M059J (cell line): ENCODE results near the gene GDPD5. TPM values are rescaled to one million over a fixed set of nuclear protein-coding genes. Genes with fewer than 3 reads are reported as not detected.

ENCODE experiments used
- DNase-seq: peaks from one replicate; pipeline ENCODE4 v3.0.0-alpha.2; 2012; ENCODE audit warnings: low read depth
- total RNA-seq: library from RNA; depleted of rRNA; stranded (reverse); fragments of >200 nt; shearing (Covaris generic); gene quantifications from 2 replicates; pipeline ENCODE4 v1.2.3, GENCODE V29; 2014

Gene GDPD5
- total RNA-seq, 1 experiment from 2014 or later, result 13.8 TPM

DNA sequence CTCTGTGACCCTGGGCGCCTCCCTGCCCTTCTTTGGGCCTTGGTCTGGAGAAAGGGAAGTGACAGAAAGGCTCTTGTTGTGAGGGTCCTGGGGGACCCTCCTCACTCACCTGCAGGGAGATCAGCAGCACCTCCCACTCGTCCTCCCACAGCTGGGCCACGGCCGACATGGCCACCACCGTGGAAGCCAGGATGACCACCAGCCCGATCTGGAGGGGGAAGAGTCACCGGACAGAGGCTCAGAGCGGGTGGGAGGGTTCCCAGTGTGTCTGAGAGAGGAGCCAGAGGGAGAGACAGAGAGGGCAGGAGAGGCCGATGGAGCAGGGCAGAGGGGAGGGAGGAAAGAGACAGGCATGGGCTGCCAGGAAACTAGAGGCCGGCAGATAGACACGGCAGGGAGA is 76.0 kb downstream of the GDPD5 start:
- DNase-seq, result no peak

- DNase-seq, result no peak
These were observed 76.5 kb downstream of the GDPD5 start for GRCh38 chr11:75449271-75449670.

DNA sequence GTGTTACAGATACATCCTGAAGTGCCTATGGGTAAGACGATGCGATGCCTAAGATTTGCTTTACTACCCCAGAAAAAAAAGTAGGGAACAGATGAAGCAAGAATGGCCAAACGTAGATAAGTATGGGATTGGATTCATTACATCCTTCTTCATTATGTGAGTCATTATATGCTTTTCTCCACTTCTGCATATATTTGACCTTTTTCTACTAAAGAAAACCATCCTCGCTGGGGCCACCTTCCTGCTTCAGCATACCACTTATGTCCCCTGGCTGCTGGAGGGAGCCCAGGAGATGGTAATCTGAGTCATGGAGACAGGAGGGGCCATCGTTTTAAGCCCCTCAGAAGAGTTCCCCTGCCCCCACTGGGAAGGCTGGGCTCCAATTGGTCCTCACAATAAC is 78.3 kb downstream of the GDPD5 start:
- DNase-seq, result no peak

GRCh38 chr11:75445315-75445953 is 80.3 kb downstream of the GDPD5 start:
- peak; percentile 57 for DNase-seq

DNA sequence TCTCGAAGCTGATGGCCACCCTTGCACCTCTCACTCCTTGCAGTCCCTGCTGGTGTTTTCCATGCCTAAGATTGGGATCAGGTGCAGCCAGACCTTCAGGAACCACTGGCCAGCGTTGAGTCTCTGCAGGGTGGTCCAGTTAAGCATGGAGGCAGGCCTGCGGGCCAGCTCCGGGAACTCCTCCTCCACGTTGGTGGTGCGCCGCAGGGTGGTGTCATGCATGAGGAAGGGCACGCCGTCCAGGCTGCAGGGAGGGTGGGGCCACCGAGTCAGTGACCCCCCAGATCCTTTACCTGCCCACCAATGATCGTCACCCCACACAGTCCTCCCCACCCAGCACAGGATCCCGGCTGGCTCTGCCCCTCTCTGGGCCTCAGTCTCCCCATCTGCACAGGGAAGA is 82.7 kb downstream of the GDPD5 start:
- no peak for DNase-seq

DNA sequence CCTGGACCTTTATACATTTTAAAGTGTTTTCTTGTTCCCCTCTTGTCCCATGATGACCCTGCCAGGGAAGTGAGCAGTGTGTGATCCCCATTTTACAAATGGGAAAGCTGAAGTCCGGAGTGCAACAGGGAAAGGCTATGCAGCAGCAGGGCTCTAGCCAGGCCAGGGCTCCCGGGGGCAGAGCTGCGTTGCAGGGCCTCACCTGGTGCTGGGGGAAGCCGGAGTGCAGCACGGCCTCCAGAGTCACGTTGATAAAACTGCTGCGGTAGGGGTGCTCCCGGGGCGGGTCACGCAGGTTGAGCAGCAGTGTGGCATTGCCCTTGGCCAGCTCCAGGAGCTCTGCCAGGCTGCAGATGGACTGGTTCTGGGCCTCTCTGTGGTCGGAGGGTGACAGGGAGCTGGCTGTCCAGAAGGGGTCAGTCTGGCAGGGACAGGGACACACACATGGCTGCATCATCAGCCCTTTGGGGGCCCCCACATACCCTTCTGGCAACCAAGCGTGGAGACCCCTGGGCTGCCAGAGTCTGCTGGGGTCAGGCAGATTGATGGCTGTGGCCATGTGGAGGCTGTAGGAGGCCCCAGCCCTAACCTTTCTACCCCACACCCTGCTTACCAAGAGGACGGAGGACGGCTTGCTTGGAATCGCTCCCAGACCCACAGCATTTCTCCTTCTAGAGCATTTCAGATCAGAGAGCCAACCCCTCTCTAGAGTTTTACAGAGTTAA is 83.4 kb downstream of the GDPD5 start:
- DNase-seq, result no peak

DNA sequence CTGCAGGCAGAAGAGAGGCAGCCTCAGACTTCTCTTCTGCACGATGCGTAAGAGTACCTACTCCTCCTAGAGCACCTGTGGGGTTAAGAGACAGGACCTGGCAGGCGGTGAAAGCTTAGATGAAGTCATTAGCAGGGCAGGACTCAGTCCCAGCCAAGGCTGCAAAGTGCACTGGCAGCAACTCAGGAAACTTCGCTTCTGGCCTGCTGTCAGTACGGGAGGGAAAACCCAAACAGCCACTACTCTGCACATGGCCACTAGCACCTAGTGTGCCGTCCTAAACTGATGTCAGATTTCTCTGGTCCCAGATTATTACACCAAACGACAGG is 84.0 kb downstream of the GDPD5 start:
- DNase-seq, result no peak

GRCh38 chr11:75440960-75441803 is 84.6 kb downstream of the GDPD5 start:
- no peak for DNase-seq

DNA sequence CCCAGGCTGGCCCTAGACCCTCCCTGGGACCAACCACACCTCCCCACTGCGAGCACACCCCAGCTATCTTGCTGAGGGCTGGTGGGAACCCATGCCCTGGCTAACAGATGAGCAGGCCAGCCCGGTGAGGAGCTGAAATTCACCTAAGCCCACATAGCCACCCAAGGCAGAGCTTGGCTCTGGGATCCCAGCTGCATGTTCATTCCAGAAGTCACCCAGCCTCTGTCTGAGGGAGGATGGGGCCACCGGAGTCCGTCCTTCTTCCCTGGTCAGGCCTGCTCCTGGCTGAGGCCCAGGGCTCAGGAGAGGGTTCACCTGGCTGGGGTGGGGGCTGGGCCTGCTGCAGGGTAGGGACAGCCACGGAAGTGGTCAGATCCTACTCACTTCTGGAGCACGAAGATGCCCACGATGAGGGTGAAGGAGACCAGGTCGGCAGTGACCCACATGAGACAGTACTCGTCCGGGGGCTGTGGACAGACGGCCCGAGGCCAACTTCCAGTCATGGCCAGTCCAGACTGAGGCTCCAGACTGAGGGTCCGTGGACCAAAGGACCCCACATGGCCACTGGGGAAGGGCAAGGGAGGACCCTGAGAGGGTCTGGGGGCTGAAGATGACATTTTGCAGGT is 86.1 kb downstream of the GDPD5 start:
- no peak for DNase-seq

GRCh38 chr11:75439026-75439425 is 86.7 kb downstream of the GDPD5 start:
- no peak for DNase-seq

DNA sequence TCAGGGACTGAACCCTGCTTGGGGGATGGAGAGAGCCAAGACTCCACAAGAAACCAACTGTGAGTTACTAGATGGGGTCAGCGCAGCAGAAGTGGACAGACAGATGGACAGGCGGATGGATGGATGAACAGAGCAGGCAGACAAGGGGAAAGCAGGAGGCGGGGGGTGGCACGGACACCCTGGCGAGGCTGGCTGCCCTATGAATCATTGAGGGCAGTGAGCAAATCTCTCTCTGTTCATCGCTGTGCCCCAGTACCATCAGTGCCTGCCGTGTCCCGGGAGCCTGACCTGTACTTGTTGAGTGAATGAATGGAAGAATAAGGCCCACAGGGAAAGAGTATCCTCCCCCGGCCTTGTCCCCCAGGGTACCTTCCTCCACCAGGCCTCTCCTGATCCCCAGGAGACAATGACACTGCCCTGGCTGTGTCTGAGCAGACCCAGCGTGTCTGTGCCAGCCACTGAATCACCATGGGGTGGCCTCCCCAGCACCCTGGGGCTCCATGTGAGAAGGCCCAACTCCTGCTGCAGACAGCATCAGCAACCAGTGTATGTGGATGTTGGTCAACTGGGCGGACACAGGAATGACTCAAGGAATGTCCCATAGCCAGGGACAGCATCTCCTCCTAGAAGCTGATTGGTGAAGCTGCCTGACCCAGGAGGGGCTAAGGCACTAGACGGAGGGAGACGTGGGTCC is 87.6 kb downstream of the GDPD5 start:
- DNase-seq, result peak; percentile 34

- no peak for DNase-seq
These were observed 88.9 kb downstream of the GDPD5 start for GRCh38 chr11:75436806-75437205.

DNA sequence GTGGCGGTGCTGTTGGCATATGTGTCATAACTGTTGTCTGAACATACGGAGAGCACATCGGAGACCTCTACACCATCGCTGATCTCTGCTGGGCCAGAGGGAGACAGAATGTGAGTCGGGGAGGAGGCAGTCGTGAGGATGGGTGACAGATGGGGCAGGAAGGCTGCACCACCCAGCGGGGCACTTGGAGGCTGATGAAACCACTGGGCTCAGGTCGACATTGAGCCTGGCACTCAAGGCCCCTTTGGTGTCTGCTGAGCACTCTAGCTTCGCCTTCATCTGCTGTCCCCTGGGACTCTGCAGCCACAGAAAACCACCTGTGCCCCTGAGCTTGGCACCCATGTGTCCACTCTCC is 90.2 kb downstream of the GDPD5 start:
- DNase-seq, result no peak

DNA sequence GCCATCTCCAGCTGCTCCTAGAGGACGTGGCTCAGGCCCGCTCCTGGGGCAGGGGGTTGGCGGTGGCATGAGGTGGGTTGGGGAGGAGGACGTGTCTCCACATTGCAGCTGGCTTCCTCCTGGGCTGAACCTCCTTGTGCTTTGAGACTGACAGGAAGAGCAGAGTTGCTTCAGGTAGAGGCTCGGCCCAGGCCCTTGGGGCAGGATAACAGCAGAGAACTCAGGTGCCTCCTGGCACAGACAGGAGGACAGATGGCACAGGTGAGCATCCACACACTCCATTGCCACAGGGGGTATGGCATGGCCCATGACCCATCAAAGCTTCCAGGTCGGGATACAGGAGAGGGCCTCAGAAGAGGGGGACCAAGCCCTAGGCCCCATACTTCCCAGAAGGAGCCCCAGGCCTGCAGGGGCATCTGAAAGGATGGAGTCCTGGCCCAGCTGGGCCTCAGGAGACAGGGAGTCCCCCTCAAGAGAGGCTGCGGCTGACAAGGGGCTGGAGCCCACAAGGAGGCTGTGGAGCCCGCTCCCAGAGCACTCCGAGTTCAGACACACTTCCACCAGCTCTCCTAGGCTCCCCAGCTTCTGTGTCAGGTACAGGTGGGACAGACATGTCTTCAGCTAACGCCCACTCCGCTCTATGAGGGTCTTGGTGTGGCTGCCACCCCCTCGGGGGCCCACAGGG is 90.7 kb downstream of the GDPD5 start:
- DNase-seq, result no peak

DNA sequence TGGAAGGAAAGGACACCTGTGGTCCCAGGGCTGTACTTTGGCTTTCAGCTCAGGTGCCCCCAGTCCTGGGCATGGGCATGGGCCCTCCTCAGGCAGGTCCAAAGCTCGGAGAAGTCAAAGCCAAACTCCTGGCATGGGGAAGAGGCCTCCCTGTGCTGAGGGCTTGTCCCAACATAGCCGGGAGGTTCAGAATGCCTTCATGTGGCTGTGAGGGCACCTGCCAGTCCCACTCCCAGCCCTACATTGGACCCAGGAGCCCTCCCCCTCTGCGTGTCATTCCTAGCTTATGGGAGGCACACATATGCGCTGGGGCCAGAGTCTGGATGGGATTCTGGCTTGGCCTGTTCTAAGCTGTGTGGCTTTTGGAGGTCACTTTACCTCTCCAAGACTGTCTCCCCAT is 91.7 kb downstream of the GDPD5 start:
- no peak for DNase-seq

GRCh38 chr11:75433443-75433842 is 92.3 kb downstream of the GDPD5 start:
- DNase-seq, result no peak

- no peak for DNase-seq
These were observed 92.8 kb downstream of the GDPD5 start, which contains the start of gene KLHL35 for GRCh38 chr11:75432911-75433321. KLHL35 (minus strand) TSS chr11:75433203; CDS start chr11:75430629, 2,574 bp downstream.

DNA sequence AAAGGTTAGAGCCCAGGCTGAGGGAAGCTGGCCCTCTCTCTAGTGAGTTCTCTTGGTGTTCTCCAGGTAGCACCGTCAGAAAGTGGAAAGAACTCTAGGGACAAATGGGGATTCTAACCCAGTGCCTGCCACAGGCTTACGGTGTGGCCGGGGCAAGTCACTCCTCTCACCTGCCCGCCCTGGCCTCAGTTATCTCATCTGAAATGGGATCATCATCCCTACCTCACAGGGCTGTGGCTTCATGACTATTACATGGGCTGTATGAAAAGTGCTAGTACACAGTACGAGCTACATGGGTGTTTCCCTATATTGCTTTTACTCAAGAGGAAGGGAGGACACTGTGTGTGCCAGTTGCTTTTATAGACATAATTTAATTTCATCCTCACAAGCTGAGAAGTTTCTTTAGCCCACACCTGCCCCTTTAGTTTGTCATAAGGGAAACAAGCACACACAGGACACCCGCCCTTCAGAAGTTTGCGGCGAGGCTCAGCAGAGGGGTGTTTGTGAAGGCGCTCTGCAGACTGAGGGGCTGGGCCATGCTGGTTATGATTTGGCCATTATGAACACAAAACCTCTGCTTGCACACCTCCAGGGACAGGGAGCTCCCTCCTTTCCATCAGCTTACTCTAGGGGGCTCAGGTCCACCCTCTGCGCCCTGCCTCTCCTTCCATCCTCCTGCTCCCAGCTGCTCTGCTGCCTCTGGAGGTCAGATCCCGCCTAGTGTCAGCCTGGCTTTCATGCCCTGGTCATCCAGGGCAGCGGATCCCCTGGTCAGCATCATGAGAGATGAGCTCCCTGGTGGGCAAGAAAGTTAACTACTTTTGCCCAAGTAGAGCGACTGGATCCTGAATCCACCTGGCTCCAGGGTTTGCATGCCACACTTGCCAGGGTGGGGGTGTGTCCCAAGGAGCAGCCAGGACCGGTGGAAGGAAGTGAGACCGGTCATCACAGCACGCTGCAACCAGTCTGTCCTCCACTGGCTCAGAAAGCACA is 93.9 kb downstream of the GDPD5 start:
- DNase-seq, result peak; percentile 22

DNA sequence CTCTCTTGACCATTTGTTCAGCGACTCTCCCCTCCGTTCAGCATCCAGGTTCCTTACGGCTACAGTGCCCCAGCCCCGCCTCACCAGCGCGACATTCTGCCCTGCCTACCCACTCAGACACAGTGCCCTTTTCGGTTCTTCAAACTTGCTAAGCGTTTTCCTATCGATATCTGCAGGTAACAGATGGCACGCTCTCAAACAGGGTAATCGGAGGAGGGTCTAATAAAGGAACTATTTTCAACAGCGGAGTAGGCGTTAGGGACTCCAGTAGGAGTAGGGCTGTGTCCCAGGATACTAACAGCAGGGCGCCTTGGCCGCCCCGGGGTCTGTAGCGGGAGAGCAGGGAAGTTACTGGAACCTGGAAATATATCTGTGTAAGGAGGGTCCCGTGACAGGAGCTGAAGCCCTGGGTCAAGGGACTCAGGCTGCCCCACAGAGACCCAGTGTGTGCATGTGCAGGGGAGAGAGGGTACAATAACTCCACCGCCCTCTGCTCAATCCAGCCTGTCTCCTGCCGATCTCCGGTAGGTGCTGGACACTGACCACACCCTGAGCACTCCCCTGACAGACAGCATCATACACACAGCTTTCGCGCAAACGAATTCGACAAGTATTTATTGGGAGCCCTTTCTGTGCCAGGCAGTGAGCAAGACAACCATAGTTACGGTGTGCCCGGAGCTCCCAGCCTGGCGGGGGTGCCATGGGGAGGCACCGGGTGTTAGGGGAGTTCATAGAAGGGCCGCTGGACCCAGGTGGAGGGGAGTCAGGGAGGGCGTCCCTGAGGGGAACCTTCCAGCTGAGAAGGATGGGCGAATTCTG is 94.8 kb downstream of the GDPD5 start:
- no peak for DNase-seq
